OCI-LY3 (cell line): ENCODE data around the gene ST7.

Experiments used
- H2AFZ ChIP-seq: fragments of 200-600, 300-600 bp; shearing (Covaris generic); 2 replicates; pipeline ENCODE4 v1.6.0; 2014; ENCODE audit warnings: antibody characterized with exemption, low read depth, low read length
- H3K27ac ChIP-seq: fragments of 200-600, 300-600 bp; sonication (generic); 2 replicates; pipeline ENCODE4 v1.5.1; 2014; ENCODE audit warnings: mild to moderate bottlenecking, low read length, moderate library complexity, mixed read lengths
- H3K27me3 ChIP-seq: fragments of 200-600, 300-600 bp; sonication (generic); 2 replicates; pipeline ENCODE4 v1.6.1; 2014; ENCODE audit warnings: low read depth, low read length, mixed read lengths
- H3K36me3 ChIP-seq: fragments of 200-600, 300-600 bp; sonication (generic); replicated peaks from 2 replicates; pipeline ENCODE3; 2014; ENCODE audit warnings: low read depth, low read length, mixed read lengths
- H3K4me1 ChIP-seq: fragments of 300-600, 200-600 bp; sonication (generic); 2 replicates; pipeline ENCODE4 v1.6.1; 2014; ENCODE audit warnings: low read length, mixed read lengths
- H3K4me2 ChIP-seq: fragments of 200-600, 300-600 bp; sonication (generic); 2 replicates; pipeline ENCODE4 v1.6.1; 2014; ENCODE audit warnings: low read length, mixed read lengths
- H3K4me3 ChIP-seq: fragments of 300-600, 200-600 bp; sonication (generic); 2 replicates; pipeline ENCODE4 v1.5.1; 2014; ENCODE audit warnings: antibody characterized with exemption, mild to moderate bottlenecking, low read length, moderate library complexity
- H3K79me2 ChIP-seq: fragments of 300-600, 200-600 bp; shearing (Covaris generic); 2 replicates; pipeline ENCODE4 v1.6.1; 2014; ENCODE audit warnings: mild to moderate bottlenecking, low read length, mixed read lengths
- H3K9ac ChIP-seq: fragments of 300-600, 200-600 bp; shearing (Covaris generic); 2 replicates; pipeline ENCODE4 v1.6.0; 2014; ENCODE audit warnings: mild to moderate bottlenecking, low read length, moderate library complexity
- H3K9me3 ChIP-seq: fragments of 200-600, 300-600 bp; shearing (Covaris generic); 2 replicates; pipeline ENCODE4 v1.6.1; 2014; ENCODE audit warnings: low read length, mixed read lengths; ENCODE audit not compliant: insufficient read depth
- H4K20me1 ChIP-seq: fragments of 200-600, 300-600 bp; sonication (generic); 2 replicates; pipeline ENCODE4 v1.6.1; 2016; ENCODE audit warnings: low read length, mixed read lengths; ENCODE audit not compliant: insufficient read depth
- EZH2phosphoT487 ChIP-seq: fragments of 200-600 bp; shearing (Covaris generic); IDR thresholded peaks from 2 replicates; pipeline ENCODE4 v1.6.1; 2018; ENCODE audit warnings: antibody characterized with exemption, mixed run types, low read depth
- TF ChIP-seq, protein P1 (sequence below): fragments of 200-600, 300-600 bp; sonication (generic); IDR thresholded peaks from 2 replicates; pipeline ENCODE4 v1.5.1; 2014; ENCODE audit warnings: antibody characterized with exemption, low read length, low read depth

ST7 gene

GRCh38 chr7:116924741-116925140, 28.6 kb upstream of the ST7 start:
- Histone ChIP-seq H3K27me3 (peaks cover 15% of the 10 kb centered on the region), H3K9ac (no peak overlapping the region), H3K4me2 (no peak overlapping the region), H3K79me2 (no peaks in the 10 kb centered on the region), H3K4me1 (peaks cover 10% of the 10 kb centered on the region), H3K9me3 (no peaks in the 10 kb centered on the region), H3K27ac (no peak overlapping the region), H3K4me3 (no peak overlapping the region), H2AFZ (no peak overlapping the region), H3K36me3 (peaks cover 14% of the 10 kb centered on the region), H4K20me1 (no peaks in the 10 kb centered on the region; the same call in 1 of the 2 replicates)
- TF ChIP-seq EZH2phosphoT487: no peak
- TF ChIP-seq, protein P1, sequence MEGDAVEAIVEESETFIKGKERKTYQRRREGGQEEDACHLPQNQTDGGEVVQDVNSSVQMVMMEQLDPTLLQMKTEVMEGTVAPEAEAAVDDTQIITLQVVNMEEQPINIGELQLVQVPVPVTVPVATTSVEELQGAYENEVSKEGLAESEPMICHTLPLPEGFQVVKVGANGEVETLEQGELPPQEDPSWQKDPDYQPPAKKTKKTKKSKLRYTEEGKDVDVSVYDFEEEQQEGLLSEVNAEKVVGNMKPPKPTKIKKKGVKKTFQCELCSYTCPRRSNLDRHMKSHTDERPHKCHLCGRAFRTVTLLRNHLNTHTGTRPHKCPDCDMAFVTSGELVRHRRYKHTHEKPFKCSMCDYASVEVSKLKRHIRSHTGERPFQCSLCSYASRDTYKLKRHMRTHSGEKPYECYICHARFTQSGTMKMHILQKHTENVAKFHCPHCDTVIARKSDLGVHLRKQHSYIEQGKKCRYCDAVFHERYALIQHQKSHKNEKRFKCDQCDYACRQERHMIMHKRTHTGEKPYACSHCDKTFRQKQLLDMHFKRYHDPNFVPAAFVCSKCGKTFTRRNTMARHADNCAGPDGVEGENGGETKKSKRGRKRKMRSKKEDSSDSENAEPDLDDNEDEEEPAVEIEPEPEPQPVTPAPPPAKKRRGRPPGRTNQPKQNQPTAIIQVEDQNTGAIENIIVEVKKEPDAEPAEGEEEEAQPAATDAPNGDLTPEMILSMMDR: no peak

- peaks cover 22% of the 10 kb centered on the region for H3K4me1 ChIP-seq
- H4K20me1 ChIP-seq: no peaks in the 10 kb centered on the region
- no peaks in the 10 kb centered on the region for H3K9me3 ChIP-seq
- no peaks in the 10 kb centered on the region for H3K79me2 ChIP-seq
- no peak overlapping the region for H3K27ac ChIP-seq
- no peak overlapping the region for H2AFZ ChIP-seq
- H3K9ac ChIP-seq: no peak overlapping the region
- TF ChIP-seq, protein P1: no peak
- TF ChIP-seq EZH2phosphoT487: no peak
- peaks cover 15% of the 10 kb centered on the region for H3K27me3 ChIP-seq
- H3K36me3 ChIP-seq: no peaks in the 10 kb centered on the region
- peak overlapping the region; percentile 66 for H3K4me3 ChIP-seq
- peak overlapping the region; percentile 65 for H3K4me2 ChIP-seq
Measured at GRCh38 chr7:116929021-116929420, 24.3 kb upstream of the ST7 start.

- peak overlapping the region; percentile 65 for H3K4me2 ChIP-seq
- no peak for TF ChIP-seq EZH2phosphoT487
- TF ChIP-seq, protein P1: peak; percentile 95
- H4K20me1 ChIP-seq: no peaks in the 10 kb centered on the region
- no peak overlapping the region for H3K27ac ChIP-seq
- H3K9ac ChIP-seq: peak overlapping the region; percentile 11
- no peaks in the 10 kb centered on the region for H3K36me3 ChIP-seq
- H3K79me2 ChIP-seq: no peaks in the 10 kb centered on the region
- H3K9me3 ChIP-seq: no peaks in the 10 kb centered on the region
- peaks cover 15% of the 10 kb centered on the region for H3K27me3 ChIP-seq
- H2AFZ ChIP-seq: 0 out of 2 replicates have a peak overlapping the region, but pooled peaks have one; percentile 17
- H3K4me1 ChIP-seq: peaks cover 22% of the 10 kb centered on the region
- peak overlapping the region; percentile 66 for H3K4me3 ChIP-seq
Measured at GRCh38 chr7:116929914-116930913, 23.1 kb upstream of the ST7 start.

DNA sequence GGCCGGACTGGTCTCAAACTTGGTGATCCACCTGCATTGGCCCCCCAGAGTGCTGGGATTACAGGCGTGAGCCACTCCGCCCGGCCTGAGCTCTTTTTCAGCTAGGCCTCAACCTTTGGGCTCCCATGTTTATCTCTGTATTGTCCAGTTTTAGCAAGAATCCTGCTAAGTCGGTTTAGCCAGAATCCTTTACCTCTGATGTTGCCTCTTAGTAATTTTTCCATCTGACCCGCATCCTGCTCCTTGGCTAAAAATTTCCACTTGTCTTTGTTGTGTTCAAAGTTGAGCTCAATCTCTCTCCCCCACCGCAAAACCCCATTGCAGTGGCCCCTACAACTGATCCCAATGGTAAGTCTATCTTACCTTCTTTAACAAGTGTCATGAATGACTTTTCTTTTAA, 20.7 kb upstream of the ST7 start:
- H3K4me1 ChIP-seq: peaks cover 22% of the 10 kb centered on the region
- no peak overlapping the region for H3K9ac ChIP-seq
- no peaks in the 10 kb centered on the region for H4K20me1 ChIP-seq
- TF ChIP-seq EZH2phosphoT487: no peak
- TF ChIP-seq, protein P1: no peak
- H2AFZ ChIP-seq: no peak overlapping the region
- no peaks in the 10 kb centered on the region for H3K36me3 ChIP-seq
- H3K4me2 ChIP-seq: no peak overlapping the region
- no peak overlapping the region for H3K4me3 ChIP-seq
- peaks cover 36% of the 10 kb centered on the region for H3K27me3 ChIP-seq
- H3K9me3 ChIP-seq: no peaks in the 10 kb centered on the region
- H3K79me2 ChIP-seq: no peaks in the 10 kb centered on the region
- no peak overlapping the region for H3K27ac ChIP-seq
